Sigmoid colon (tissue), 7 donors: ENCODE data around the gene PIGX. TPM values are rescaled to one million over a fixed set of nuclear protein-coding genes. Genes with fewer than 3 reads are reported as not detected.

Experiments used
- DNase-seq: peaks from one replicate; pipeline ENCODE4 v3.0.0-alpha.2; 2019
- H3K27ac ChIP-seq, 4 donors: fragments of 200-600 bp; sonication (generic); one replicate each; pipeline ENCODE4 v1.5.1; 2016 to 2019; ENCODE audit warnings: mild to moderate bottlenecking in 1 of 4
- H3K27me3 ChIP-seq, 3 donors: fragments of 200-600 bp; sonication (generic); one replicate each; pipeline ENCODE4 v1.5.1; 2019; ENCODE audit warnings: mild to moderate bottlenecking in 1 of 3
- H3K36me3 ChIP-seq, 4 donors: fragments of 200-600 bp; sonication (generic); one replicate each; pipeline ENCODE4 v1.5.1; 2016 to 2019
- H3K4me1 ChIP-seq, 4 donors: fragments of 200-600 bp; sonication (generic); one replicate each; pipeline ENCODE4 v1.5.1; 2017 to 2019
- H3K4me3 ChIP-seq, 4 donors: fragments of 200-600 bp; sonication (generic); one replicate each; pipeline ENCODE4 v1.5.1; 2017 to 2019; ENCODE audit warnings: mild to moderate bottlenecking in 2 of 4, moderate library complexity in 1 of 4
- H3K9me3 ChIP-seq, 4 donors: fragments of 200-600 bp in 3 of 4; sonication (generic) in 3 of 4; one replicate each; pipeline versions ENCODE4 v1.5.1 to v1.6.1; 2013 to 2019
- EP300 ChIP-seq, 4 donors: sonication (generic); formaldehyde crosslinking; IDR thresholded peaks; one replicate each; pipeline ENCODE4 v1.6.1; 2017; ENCODE audit warnings: antibody characterized with exemption in 4 of 4
- POLR2A ChIP-seq, 2 donors: fragments of 450-650 bp; IDR thresholded peaks; one replicate each; pipeline ENCODE4 v1.6.1; 2016; ENCODE audit warnings: antibody characterized with exemption in 2 of 2, mild to moderate bottlenecking in 2 of 2, moderate library complexity in 2 of 2
- POLR2AphosphoS5 ChIP-seq, 4 donors: sonication (generic); formaldehyde crosslinking; IDR thresholded peaks; one replicate each; pipeline ENCODE4 v1.6.1; 2017; ENCODE audit warnings: antibody characterized with exemption in 4 of 4
- WGBS, 2 donors: extraction: QIAGEN DNeasy Blood & Tissue Kit; methylation state at CpG; one replicate each; pipeline ENCODE4 v1.1.7; 2013; 5-methylcytosine and 5-hydroxymethylcytosine counted together
- intact Hi-C: fragments of 100-400 bp; cut with DNase I; formaldehyde crosslinking; loops from one replicate; pipeline ENCODE4 v1.15.1; 2023
- polyA plus RNA-seq, 3 donors: library from polyadenylated mRNA; stranded (reverse); fragments of 200-250 nt; gene quantifications; one replicate each; pipeline ENCODE4 v1.2.3, GENCODE V29; 2013
- total RNA-seq, 4 donors: library from RNA; depleted of rRNA; stranded (reverse); fragments of >200 nt; gene quantifications; one replicate each; pipeline ENCODE4 v1.1.0, GENCODE V29; 2016
- TF ChIP-seq, protein P1 (sequence below), 4 experiments: fragments of 450-650 bp in 3 of 4; fragments of 200-600 bp in 1 of 4; IDR thresholded peaks; one replicate each; pipeline ENCODE4 v1.5.1; 2016 to 2019; ENCODE audit warnings: antibody characterized with exemption in 4 of 4, mild to moderate bottlenecking in 3 of 4, moderate library complexity in 2 of 4
- donor health status: healthy with polysubstance abuse.
- donor health status: Bipolar disorder and iron deficiency.
- donor health status: healthy.

PIGX gene
- total and polyA plus RNA-seq, 7 donors, result 9.6 to 41.0 (median 20.9) TPM

DNA sequence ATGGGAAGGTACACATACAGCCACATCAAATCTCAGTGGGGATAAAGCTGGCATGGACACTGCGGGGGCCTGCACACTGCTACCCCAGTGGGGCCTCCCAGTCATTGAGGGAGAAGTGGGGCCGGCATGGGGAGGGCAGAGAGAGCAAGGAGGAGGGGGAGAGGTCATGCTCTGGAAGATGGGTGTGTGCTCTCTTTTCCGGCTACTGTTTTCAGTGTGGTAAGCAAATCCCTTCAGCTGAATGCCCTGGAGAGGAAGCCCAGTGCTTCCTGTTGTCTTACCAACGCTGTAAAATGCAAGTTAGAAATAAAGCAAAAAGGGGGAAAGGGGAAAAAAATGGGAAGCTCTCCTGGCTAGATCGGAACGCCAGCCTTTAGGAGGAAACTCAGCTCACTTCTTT, 41.8 kb upstream of the PIGX start:
- Histone ChIP-seq H3K27ac (no peak overlapping the region), H3K27me3 (no peaks in the 10 kb centered on the region), H3K4me3 (no peak overlapping the region), H3K4me1 (no peaks in the 10 kb centered on the region), H3K9me3 (no peaks in the 10 kb centered on the region), H3K36me3 (no peaks in the 10 kb centered on the region)
- DNase-seq, result no peak
- whole genome bisulfite sequencing, 2 donors, result 30 to 44% methylated on average over 6 of the region's 6 CpGs
- TF ChIP-seq, protein P1, sequence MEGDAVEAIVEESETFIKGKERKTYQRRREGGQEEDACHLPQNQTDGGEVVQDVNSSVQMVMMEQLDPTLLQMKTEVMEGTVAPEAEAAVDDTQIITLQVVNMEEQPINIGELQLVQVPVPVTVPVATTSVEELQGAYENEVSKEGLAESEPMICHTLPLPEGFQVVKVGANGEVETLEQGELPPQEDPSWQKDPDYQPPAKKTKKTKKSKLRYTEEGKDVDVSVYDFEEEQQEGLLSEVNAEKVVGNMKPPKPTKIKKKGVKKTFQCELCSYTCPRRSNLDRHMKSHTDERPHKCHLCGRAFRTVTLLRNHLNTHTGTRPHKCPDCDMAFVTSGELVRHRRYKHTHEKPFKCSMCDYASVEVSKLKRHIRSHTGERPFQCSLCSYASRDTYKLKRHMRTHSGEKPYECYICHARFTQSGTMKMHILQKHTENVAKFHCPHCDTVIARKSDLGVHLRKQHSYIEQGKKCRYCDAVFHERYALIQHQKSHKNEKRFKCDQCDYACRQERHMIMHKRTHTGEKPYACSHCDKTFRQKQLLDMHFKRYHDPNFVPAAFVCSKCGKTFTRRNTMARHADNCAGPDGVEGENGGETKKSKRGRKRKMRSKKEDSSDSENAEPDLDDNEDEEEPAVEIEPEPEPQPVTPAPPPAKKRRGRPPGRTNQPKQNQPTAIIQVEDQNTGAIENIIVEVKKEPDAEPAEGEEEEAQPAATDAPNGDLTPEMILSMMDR (IDR thresholded peaks at IDR 0.05), result no peak
- TF ChIP-seq EP300 (IDR thresholded peaks at IDR 0.05), result no peak
- no peak for TF ChIP-seq POLR2A (IDR thresholded peaks at IDR 0.05)
- no peak for TF ChIP-seq POLR2AphosphoS5 (IDR thresholded peaks at IDR 0.05)
- intact Hi-C loops, result no loop called here

DNA sequence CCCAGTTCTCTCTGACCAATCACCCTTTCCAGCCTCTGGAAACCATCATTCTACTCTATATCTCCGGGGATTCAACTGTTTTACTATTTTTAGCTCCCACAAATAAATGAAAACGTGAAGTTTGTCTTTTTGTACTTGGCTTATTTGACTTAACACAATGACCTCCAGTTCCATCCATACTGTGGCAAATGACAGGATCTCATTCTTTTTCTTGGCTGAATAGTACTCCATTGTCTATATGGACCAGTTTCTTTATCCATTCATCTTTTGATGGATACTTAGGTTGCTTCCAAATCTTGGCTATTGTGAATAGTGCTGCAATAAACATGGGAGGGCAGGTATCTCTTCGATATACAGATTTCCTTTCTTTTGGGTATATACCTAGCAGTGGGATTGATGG, 38.5 kb upstream of the PIGX start:
- intact Hi-C loops, result no loop called here
- Histone ChIP-seq H3K27ac (no peak overlapping the region), H3K9me3 (no peaks in the 10 kb centered on the region), H3K4me3 (no peak overlapping the region), H3K36me3 (no peaks in the 10 kb centered on the region), H3K27me3 (no peaks in the 10 kb centered on the region), H3K4me1 (no peaks in the 10 kb centered on the region)
- 89 to 93% methylated on average over 3 of the region's 3 CpGs for WGBS, 2 donors
- TF ChIP-seq EP300 (IDR thresholded peaks at IDR 0.05) (no peak), POLR2A (IDR thresholded peaks at IDR 0.05) (no peak), POLR2AphosphoS5 (IDR thresholded peaks at IDR 0.05) (no peak)
- TF ChIP-seq, protein P1 (IDR thresholded peaks at IDR 0.05), result no peak
- no peak for DNase-seq

DNA sequence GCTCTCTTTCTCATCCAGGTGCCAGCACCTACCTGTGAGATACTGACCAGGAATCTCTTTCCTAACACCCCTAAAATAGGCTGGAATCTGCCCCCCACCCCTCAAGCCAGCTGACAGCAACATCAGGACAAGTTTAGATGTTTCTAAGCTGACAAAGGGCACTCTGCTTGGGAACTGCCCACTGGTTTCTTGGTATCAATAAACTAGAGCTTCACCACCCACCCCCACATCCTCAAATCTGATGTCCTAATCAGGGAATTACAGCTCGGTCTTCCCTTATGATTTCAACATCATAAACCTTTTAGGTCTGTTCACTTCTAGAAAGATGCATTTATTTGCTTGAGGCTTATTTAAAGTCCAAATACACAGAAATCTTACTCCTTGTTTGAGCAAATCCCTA, 34.8 kb upstream of the PIGX start:
- no peaks in the 10 kb centered on the region for H3K27me3 ChIP-seq
- no peak for DNase-seq
- no peak overlapping the region for H3K27ac ChIP-seq
- intact Hi-C loops, result no loop called here
- no peaks in the 10 kb centered on the region for H3K36me3 ChIP-seq
- H3K4me1 ChIP-seq, result no peaks in the 10 kb centered on the region
- no peaks in the 10 kb centered on the region for H3K9me3 ChIP-seq
- H3K4me3 ChIP-seq, result no peak overlapping the region
- TF ChIP-seq, protein P1 (IDR thresholded peaks at IDR 0.05), result no peak
- TF ChIP-seq EP300 (IDR thresholded peaks at IDR 0.05), result no peak
- 33 to 61% methylated on average over 1 of the region's 1 CpG for WGBS, 2 donors

DNA sequence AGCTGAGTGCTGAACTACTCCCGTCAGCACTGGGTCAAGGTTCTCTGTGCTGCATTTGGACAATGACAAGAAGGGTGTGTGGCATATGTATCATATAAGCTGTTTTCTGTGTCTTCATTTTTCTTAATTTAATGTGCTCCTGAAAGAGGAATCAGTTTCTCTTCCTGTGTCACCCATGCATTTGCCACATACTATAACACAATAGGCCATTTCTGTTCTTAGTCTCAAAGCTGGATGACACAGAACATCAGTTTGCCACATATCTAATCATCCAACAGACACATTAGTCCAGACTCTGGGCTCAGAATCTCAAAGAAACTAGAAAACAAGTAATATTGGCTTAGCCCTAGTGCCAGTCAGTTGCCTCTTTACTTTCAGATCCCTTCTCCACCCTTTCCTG, 34.2 kb upstream of the PIGX start:
- intact Hi-C loops, result no loop called here
- H3K36me3 ChIP-seq, result no peaks in the 10 kb centered on the region
- no peaks in the 10 kb centered on the region for H3K27me3 ChIP-seq
- WGBS, 2 donors, result 43 to 71% methylated on average over 1 of the region's 1 CpG
- no peak overlapping the region for H3K27ac ChIP-seq
- no peak for TF ChIP-seq POLR2AphosphoS5 (IDR thresholded peaks at IDR 0.05)
- no peak for TF ChIP-seq POLR2A (IDR thresholded peaks at IDR 0.05)
- TF ChIP-seq, protein P1 (IDR thresholded peaks at IDR 0.05), result no peak
- no peak for TF ChIP-seq EP300 (IDR thresholded peaks at IDR 0.05)
- no peak for DNase-seq
- H3K4me3 ChIP-seq, result no peak overlapping the region
- no peaks in the 10 kb centered on the region for H3K4me1 ChIP-seq
- no peaks in the 10 kb centered on the region for H3K9me3 ChIP-seq
